ENCODE results near the gene MGAT4A. TPM values are rescaled to one million over a fixed set of nuclear protein-coding genes. Genes with fewer than 3 reads are reported as not detected.

MGAT4A gene
- total and polyA plus RNA-seq, 3 experiments from 2014 or later, result 65.2 to 211 (median 66.8) TPM

DNA sequence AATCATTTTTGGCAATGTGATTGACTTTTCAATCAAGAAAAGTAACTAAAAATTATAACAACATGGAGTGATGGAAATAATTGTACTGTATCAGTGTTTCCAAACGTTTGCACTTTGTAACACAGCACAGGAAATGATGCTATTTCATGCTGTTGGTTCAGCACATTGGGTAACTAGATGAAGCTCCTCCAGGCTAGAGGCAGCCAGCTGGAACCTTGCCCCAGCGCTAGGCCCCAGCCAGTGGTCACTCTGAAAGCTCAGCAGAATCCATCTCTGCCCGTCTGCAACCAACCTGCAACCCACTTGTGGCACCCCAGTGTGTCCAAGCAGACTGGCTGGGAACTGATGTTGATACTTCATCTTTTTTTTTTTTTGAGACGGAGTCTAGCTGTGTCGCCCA, 107.3 kb downstream of the MGAT4A start:
- POLR2A ChIA-PET, result interaction anchor here (0.6 kb wide), 1 partner anchor 166 kb away, joined by 3 read pairs; no protein-coding TSS in a partner anchor
- no peaks in the 10 kb centered on the region for H3K9me3 Mint-ChIP-seq
- Histone ChIP-seq H3K27me3 (ENCODE audit: insufficient read depth, low read length, poor library complexity, severe bottlenecking) (no peaks in the 10 kb centered on the region), H3K4me3 (ENCODE audit: low read length) (no peak overlapping the region), H3K36me3 (ENCODE audit: insufficient read depth, low read length) (peaks cover 42% of the 10 kb centered on the region), H3K9me3 (ENCODE audit: low read length) (no peaks in the 10 kb centered on the region), H3K4me1 (ENCODE audit: insufficient read depth, low read length) (no peaks in the 10 kb centered on the region), H3K27ac (ENCODE audit: low read depth, low read length) (no peak overlapping the region)
- no peak overlapping the region for H3K4me3 Mint-ChIP-seq
- H3K27ac Mint-ChIP-seq, result peak overlapping the region in 3 of 8 donors; percentile 27 to 61 (median 45)
- H3K4me1 Mint-ChIP-seq, result peaks cover 20 to 44% (median 43%) of the 10 kb centered on the region in 3 donors
- DNase-seq, result no peak
- no peaks in the 10 kb centered on the region for H3K27me3 Mint-ChIP-seq
- CTCF ChIA-PET, result interaction anchor here (1.2 kb wide), 1 partner anchor 15 kb away, joined by 3 read pairs; no protein-coding TSS in a partner anchor
- peaks cover 17 to 91% (median 19%) of the 10 kb centered on the region in 3 donors for H3K36me3 Mint-ChIP-seq

DNA sequence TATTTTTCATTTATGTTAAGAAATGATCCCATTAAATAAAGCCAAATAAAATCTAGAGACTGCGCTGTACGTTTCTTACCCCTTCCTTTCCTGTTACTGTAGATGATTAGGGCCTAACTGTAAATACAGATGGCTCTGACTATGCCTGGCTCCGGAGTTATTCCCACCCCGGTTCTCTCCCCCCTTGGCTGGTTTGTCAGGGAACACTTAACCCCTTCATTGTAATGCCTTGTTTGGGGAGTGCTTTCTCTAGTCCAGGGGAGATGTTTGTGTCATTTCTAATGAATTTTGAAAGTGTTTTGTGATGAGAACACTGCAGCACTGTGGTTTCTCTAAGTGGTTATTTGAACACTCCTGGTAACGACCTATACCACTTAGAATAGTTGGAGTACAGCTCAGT, 113.8 kb downstream of the MGAT4A start:
- no peaks in the 10 kb centered on the region for H3K9me3 ChIP-seq (ENCODE audit: low read length)
- no peaks in the 10 kb centered on the region for H3K27me3 ChIP-seq (ENCODE audit: insufficient read depth, low read length, poor library complexity, severe bottlenecking)
- CTCF ChIA-PET, result no interaction called here
- H3K4me3 Mint-ChIP-seq, result peak overlapping the region in 3 of 7 donors; percentile 8 to 26 (median 19)
- peaks cover 3 to 91% (median 39%) of the 10 kb centered on the region in 3 donors for H3K36me3 Mint-ChIP-seq
- peaks cover 53 to 70% (median 70%) of the 10 kb centered on the region in 3 donors for H3K4me1 Mint-ChIP-seq
- peaks cover 37% of the 10 kb centered on the region for H3K36me3 ChIP-seq (ENCODE audit: insufficient read depth, low read length)
- POLR2A ChIA-PET, result interaction anchor here (0.5 to 2.4 kb wide), 2 partner anchors 8 to 47 kb away, joined by 3 to 12 read pairs; no protein-coding TSS in a partner anchor
- no peak for DNase-seq
- H3K4me1 ChIP-seq (ENCODE audit: insufficient read depth, low read length), result no peaks in the 10 kb centered on the region
- no peaks in the 10 kb centered on the region for H3K9me3 Mint-ChIP-seq
- no peak overlapping the region for H3K4me3 ChIP-seq (ENCODE audit: low read length)
- no peak overlapping the region for H3K27ac ChIP-seq (ENCODE audit: low read depth, low read length)
- H3K27ac Mint-ChIP-seq, result peak overlapping the region in 7 of 8 donors; percentile 20 to 96 (median 79)
- no peaks in the 10 kb centered on the region for H3K27me3 Mint-ChIP-seq

DNA sequence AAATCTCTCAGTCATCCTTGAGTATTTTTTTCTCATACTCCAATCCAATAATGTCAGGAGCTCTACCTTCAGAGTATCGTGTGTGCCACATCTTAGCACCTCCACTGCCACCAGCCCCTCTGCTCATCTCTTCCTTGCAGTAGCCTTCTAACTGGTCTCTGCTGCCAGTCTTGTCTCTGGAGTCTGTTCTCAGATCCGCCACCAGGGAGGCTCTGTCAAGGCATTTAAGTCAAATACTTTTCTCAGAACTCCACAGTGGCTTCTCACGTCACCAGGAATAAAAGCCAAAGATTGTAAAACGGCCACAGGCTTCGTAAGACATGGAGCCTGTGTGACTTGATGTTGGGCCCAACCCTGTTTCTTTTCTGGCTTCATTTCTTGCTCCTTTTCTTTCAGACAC, 115.5 kb downstream of the MGAT4A start:
- Mint-ChIP-seq H3K27me3 (no peaks in the 10 kb centered on the region), H3K4me3 (peak overlapping the region in 3 of 7 donors; percentile 1 to 37 (median 28)), H3K4me1 (peaks cover 59 to 72% (median 72%) of the 10 kb centered on the region in 3 donors), H3K9me3 (no peaks in the 10 kb centered on the region), H3K27ac (peak overlapping the region; percentile 18 to 96 (median 82)), H3K36me3 (peaks cover 3 to 87% (median 34%) of the 10 kb centered on the region in 3 donors)
- H3K27me3 ChIP-seq (ENCODE audit: insufficient read depth, low read length, poor library complexity, severe bottlenecking), result no peaks in the 10 kb centered on the region
- peaks cover 20% of the 10 kb centered on the region for H3K36me3 ChIP-seq (ENCODE audit: insufficient read depth, low read length)
- H3K4me3 ChIP-seq (ENCODE audit: low read length), result no peak overlapping the region
- no peaks in the 10 kb centered on the region for H3K9me3 ChIP-seq (ENCODE audit: low read length)
- no peak for DNase-seq
- H3K4me1 ChIP-seq (ENCODE audit: insufficient read depth, low read length), result peaks cover 12% of the 10 kb centered on the region
- POLR2A ChIA-PET, result no interaction called here
- no peak overlapping the region for H3K27ac ChIP-seq (ENCODE audit: low read depth, low read length)
- CTCF ChIA-PET, result no interaction called here

DNA sequence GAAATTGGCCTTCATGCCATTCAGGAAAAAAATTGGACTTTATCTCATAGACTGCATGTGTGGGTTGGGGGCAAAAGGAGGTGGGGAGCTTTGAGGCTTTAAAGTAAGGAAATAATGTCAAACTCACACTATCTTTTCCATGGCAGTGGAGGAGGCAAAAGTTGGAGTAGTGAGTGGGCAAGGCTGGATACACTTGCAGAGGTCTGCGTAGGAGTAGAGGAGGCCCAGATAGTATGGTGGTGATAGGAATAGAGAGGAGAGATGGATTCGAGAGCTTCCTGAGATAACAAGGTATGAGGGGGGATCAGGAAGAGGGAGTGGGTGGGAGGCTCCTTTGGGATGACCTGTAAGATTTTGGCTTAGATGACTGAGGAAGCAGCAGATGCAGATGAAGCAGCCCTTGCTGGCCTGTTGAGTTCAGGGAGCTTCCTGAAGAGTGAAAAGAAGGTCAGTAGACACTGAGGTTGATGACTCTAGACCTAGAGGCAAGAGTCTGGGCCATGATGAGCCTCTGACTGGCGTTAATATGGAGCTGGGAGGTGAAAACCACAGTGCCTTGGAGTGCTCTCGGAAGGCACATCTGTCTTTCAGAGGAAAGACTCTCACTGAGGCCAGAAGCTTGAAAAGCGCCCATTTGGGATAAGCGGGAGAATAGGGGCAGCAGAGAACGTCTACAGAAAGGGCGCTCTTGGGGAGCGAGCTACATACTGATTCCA, 116.8 kb downstream of the MGAT4A start:
- H3K4me1 ChIP-seq (ENCODE audit: insufficient read depth, low read length), result peaks cover 25% of the 10 kb centered on the region
- Mint-ChIP-seq H3K9me3 (no peaks in the 10 kb centered on the region), H3K27me3 (no peaks in the 10 kb centered on the region), H3K4me3 (peak overlapping the region in 1 of 7 donors; percentile 24), H3K27ac (peak overlapping the region; percentile 51 to 96 (median 82)), H3K4me1 (peaks cover 66 to 81% (median 76%) of the 10 kb centered on the region in 3 donors), H3K36me3 (peaks cover 3 to 82% (median 34%) of the 10 kb centered on the region in 3 donors)
- no peaks in the 10 kb centered on the region for H3K27me3 ChIP-seq (ENCODE audit: insufficient read depth, low read length, poor library complexity, severe bottlenecking)
- no peaks in the 10 kb centered on the region for H3K9me3 ChIP-seq (ENCODE audit: low read length)
- DNase-seq, result no peak
- H3K36me3 ChIP-seq (ENCODE audit: insufficient read depth, low read length), result peaks cover 14% of the 10 kb centered on the region
- ChIA-PET POLR2A (no interaction called here), CTCF (no interaction called here)
- H3K27ac ChIP-seq (ENCODE audit: low read depth, low read length), result no peak overlapping the region
- no peak overlapping the region for H3K4me3 ChIP-seq (ENCODE audit: low read length)

DNA sequence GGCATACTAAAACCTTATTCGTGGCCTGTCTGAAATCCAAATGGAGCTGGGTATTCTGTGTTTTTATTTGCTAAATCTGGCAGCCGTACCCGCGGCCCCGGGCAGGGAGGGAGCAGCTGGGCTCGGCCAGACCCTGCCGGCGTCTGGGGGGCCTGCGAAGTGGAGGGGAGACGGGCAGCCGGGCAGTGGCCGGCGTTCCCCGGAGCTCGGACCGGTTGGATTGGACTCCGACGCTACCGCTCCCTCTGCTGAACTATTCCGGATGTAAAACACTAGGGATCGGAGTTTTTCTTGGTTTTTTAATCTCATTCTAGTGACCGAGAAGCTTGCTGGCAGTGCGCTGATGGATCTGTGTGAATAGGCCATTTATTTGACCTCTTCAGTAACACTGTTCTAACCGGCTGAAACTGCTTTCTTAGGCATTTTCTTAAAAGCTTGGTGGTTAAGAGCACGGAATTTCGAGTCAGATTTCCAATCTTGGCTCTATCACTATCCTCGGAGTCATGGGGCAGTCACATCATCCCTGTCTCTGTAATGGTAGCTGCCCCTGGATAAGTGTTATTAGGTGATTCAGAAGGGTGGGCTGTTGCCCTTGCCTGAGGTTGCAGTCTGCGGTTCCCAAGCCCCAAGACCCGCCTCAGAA, 121.8 kb downstream of the MGAT4A start:
- ChIA-PET CTCF (interaction anchor here (0.6 to 0.9 kb wide), 3 partner anchors 14 to 122 kb away, joined by 3 read pairs; partner anchors contain the start of gene MGAT4A), POLR2A (interaction anchor here (0.8 to 1.3 kb wide), 4 partner anchors 9 to 546 kb away, joined by 3 to 12 read pairs (median 3); partner anchors contain the start of genes LIPT1 and TSGA10)
- Mint-ChIP-seq H3K27me3 (no peaks in the 10 kb centered on the region), H3K4me1 (peaks cover 72 to 80% (median 79%) of the 10 kb centered on the region in 3 donors), H3K27ac (peak overlapping the region; percentile 89 to 98 (median 94)), H3K9me3 (no peaks in the 10 kb centered on the region), H3K4me3 (peak overlapping the region; percentile 87 to 97 (median 91)), H3K36me3 (peaks cover 0 to 58% (median 15%) of the 10 kb centered on the region in 3 donors)
- Histone ChIP-seq H3K4me1 (ENCODE audit: insufficient read depth, low read length) (peaks cover 46% of the 10 kb centered on the region), H3K9me3 (ENCODE audit: low read length) (no peaks in the 10 kb centered on the region), H3K36me3 (ENCODE audit: insufficient read depth, low read length) (peaks cover 6% of the 10 kb centered on the region), H3K27ac (ENCODE audit: low read depth, low read length) (peak overlapping the region; percentile 94), H3K4me3 (ENCODE audit: low read length) (peak overlapping the region; percentile 93), H3K27me3 (ENCODE audit: insufficient read depth, low read length, poor library complexity, severe bottlenecking) (no peaks in the 10 kb centered on the region)
- DNase-seq, result no peak

DNA sequence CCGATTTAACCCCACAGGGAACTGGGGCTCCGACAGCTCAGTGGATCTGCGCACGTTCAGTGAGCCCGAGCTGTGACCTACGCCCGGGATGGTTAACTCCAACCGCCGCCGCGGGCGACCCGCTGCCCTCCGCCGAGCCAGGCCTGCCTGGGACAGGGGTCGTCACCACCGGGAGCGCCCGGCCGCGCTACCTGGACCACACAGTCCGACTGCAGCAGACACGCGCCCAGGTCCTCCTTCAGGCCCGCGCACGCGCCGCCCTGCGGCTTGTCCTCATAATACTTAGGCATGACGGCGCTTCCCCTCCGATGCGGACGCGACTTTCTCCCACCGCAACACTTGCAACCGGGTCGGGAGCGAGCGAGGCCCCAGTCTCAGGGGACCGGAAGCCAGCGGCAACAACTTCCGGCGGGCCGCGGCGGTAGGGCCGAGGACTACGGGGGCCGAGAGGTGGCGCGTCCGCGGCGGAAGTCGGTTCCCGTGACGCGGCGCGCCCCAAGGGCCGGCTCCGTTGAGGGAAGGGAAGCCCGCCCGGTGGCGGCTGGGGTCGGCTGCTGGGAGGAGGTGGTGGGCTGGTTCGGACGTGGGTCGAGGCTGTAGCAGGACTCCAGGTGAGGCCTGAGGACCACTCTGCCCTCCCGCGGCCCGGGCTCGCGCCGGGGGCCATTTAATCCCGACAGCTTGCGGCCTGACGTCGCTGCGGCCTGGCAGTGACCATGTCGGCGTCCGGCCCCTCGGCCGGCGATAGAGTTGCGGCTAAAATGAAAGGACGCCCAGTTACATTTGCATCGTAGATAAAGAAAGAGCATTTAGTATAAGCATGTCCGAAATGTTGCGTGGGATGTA, 122.6 kb downstream of the MGAT4A start, which contains the start of the genes COA5 and UNC50:
Gene COA5 (minus strand): TSS at position 397 of the 846 bp plus-strand sequence. CDS start 107 bp downstream, at position 290.
Gene UNC50 (plus strand): TSS at position 474 of the 846 bp plus-strand sequence. CDS start 1,171 bp downstream, outside the sequence.
- Mint-ChIP-seq H3K4me3 (peak within 1 kb of the TSS; percentile 87 to 97 (median 91)), H3K36me3 (peaks cover 0 to 55% (median 8%) of the 10 kb centered on the region in 3 donors), H3K27me3 (no peaks in the 10 kb centered on the region), H3K4me1 (peaks cover 66 to 77% (median 72%) of the 10 kb centered on the region in 3 donors), H3K27ac (peak within 1 kb of the TSS; percentile 89 to 98 (median 94)), H3K9me3 (no peaks in the 10 kb centered on the region)
- H3K4me1 ChIP-seq (ENCODE audit: insufficient read depth, low read length), result peaks cover 46% of the 10 kb centered on the region
- no peaks in the 10 kb centered on the region for H3K9me3 ChIP-seq (ENCODE audit: low read length)
- peak within 1 kb of the TSS; percentile 93 for H3K4me3 ChIP-seq (ENCODE audit: low read length)
- POLR2A ChIA-PET, result interaction anchor here (0.8 to 1.3 kb wide), 4 partner anchors 10 to 546 kb away, joined by 3 to 12 read pairs (median 3); partner anchors contain the start of genes LIPT1 and TSGA10
- CTCF ChIA-PET, result interaction anchor here (0.6 to 0.9 kb wide), 3 partner anchors 15 to 123 kb away, joined by 3 read pairs; partner anchors contain the start of gene MGAT4A
- DNase-seq, result peak; percentile 83 to 91 (median 90)
- H3K27ac ChIP-seq (ENCODE audit: low read depth, low read length), result peak within 1 kb of the TSS; percentile 94
- peaks cover 6% of the 10 kb centered on the region for H3K36me3 ChIP-seq (ENCODE audit: insufficient read depth, low read length)
- no peaks in the 10 kb centered on the region for H3K27me3 ChIP-seq (ENCODE audit: insufficient read depth, low read length, poor library complexity, severe bottlenecking)

DNA sequence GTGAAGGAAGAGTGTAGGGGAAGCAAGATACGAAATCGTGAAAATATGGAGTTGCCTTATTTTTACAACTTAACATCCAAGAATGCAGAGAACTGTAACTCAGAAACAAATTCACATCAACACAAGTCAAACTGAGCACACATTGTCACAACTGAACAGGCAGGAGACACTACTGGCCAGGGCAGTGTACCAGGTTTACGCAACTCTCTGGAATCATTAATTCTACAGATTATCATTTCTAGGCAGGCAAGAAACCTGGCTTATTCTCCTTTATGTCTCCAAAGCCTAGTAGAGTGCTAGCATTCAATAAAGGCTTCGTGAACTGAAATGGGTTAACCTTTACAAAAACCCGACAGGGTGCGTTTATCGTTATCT, 123.2 kb downstream of the MGAT4A start:
- Mint-ChIP-seq H3K4me3 (peak overlapping the region; percentile 87 to 97 (median 91)), H3K27ac (peak overlapping the region; percentile 89 to 98 (median 94)), H3K27me3 (no peaks in the 10 kb centered on the region), H3K4me1 (peaks cover 62 to 71% (median 68%) of the 10 kb centered on the region in 3 donors), H3K9me3 (no peaks in the 10 kb centered on the region), H3K36me3 (peaks cover 0 to 54% (median 4%) of the 10 kb centered on the region in 3 donors)
- Histone ChIP-seq H3K27me3 (ENCODE audit: insufficient read depth, low read length, poor library complexity, severe bottlenecking) (no peaks in the 10 kb centered on the region), H3K9me3 (ENCODE audit: low read length) (no peaks in the 10 kb centered on the region), H3K36me3 (ENCODE audit: insufficient read depth, low read length) (peaks cover 3% of the 10 kb centered on the region), H3K4me1 (ENCODE audit: insufficient read depth, low read length) (peaks cover 46% of the 10 kb centered on the region), H3K4me3 (ENCODE audit: low read length) (peak overlapping the region; percentile 93), H3K27ac (ENCODE audit: low read depth, low read length) (peak overlapping the region; percentile 94)
- ChIA-PET CTCF (no interaction called here), POLR2A (interaction anchor here (1.3 kb wide), 1 partner anchor 194 kb away, joined by 3 read pairs; no protein-coding TSS in a partner anchor)
- DNase-seq, result no peak

Data from CD8-positive, alpha-beta memory T cell (primary cell).